Stromal cell of bone marrow (primary cell): ENCODE data around the gene DKKL1.

ENCODE experiments used
- DNase-seq: peaks from one replicate; pipeline ENCODE4 v3.0.0-alpha.2; 2012; ENCODE audit warnings: low read depth

The DKKL1 gene

GRCh38 chr19:49422407-49423070 lies 58.9 kb downstream of the DKKL1 start:
- no peak for DNase-seq

- DNase-seq = no peak
Observed at GRCh38 chr19:49423071-49423984, 59.7 kb downstream of the DKKL1 start, which contains the start of gene PTH2. Gene PTH2 (minus strand): TSS chr19:49423441. CDS start chr19:49423339, 102 bp downstream.

- no peak for DNase-seq
Observed at GRCh38 chr19:49423985-49424303, 60.3 kb downstream of the DKKL1 start.
